B cell (primary cell): Measurements from ENCODE around the gene PASD1. TPM values are rescaled to one million over a fixed set of nuclear protein-coding genes. Genes with fewer than 3 reads are reported as not detected.

Experiments
- ATAC-seq: fragments of 200-7000 bp; cut with Tn5 transposase; one replicate; pipeline ENCODE4 v1.10.0; 2021; ENCODE audit warnings: low read depth, mild to moderate bottlenecking, moderate number of reproducible peaks, moderate library complexity
- CTCF ChIA-PET: fragments of 350-600 bp; sonication (Branson Sonifier 250); formaldehyde crosslinking; loops from one replicate; lab custom pipeline; 2021; ENCODE audit warnings: antibody characterized with exemption, inconsistent platforms; lab: Charles Lee
- POLR2A ChIA-PET: fragments of 350-600 bp; sonication (Branson Sonifier 250); formaldehyde crosslinking; loops from one replicate; lab custom pipeline; 2021; ENCODE audit warnings: antibody characterized with exemption; lab: Charles Lee
- DNase-seq: peaks from one replicate; pipeline ENCODE4 v3.0.0; 2013
- H2AFZ ChIP-seq: 2 replicates; pipeline ENCODE4 v1.6.1; 2012; ENCODE audit warnings: mild to moderate bottlenecking, low read depth, low read length; ENCODE audit not compliant: insufficient read depth, poor library complexity, severe bottlenecking
- H3K27ac ChIP-seq, 2 donors: 1 replicate in 1 of 2; 2 replicates in 1 of 2; pipeline ENCODE4 v1.5.1; 2012 to 2013; ENCODE audit warnings: low read length in 2 of 2, mild to moderate bottlenecking in 2 of 2, moderate library complexity in 1 of 2
- H3K27me3 ChIP-seq, 4 experiments: fragments of 200-600 bp in 1 of 4; sonication (generic) in 1 of 4; replicated peaks in 1 of 4; 1 replicate in 2 of 4; 2 replicates in 2 of 4; pipeline versions ENCODE4 v1.6.1 to v1.7.0; 2013 to 2016; ENCODE audit warnings: low read length in 3 of 4, mild to moderate bottlenecking in 2 of 4, mixed read lengths in 1 of 4, moderate library complexity in 1 of 4; ENCODE audit not compliant: insufficient read depth in 4 of 4, control insufficient read depth in 3 of 4; ENCODE audit errors: control extremely low read depth in 1 of 4
- H3K36me3 ChIP-seq, 2 experiments: replicated peaks in 1 of 2; 1 replicate in 1 of 2; 2 replicates in 1 of 2; pipeline versions ENCODE4 v1.6.1 to v1.7.1; 2013; ENCODE audit warnings: low read length in 1 of 2; ENCODE audit not compliant: insufficient read depth in 2 of 2, control insufficient read depth in 1 of 2; ENCODE audit errors: control extremely low read depth in 1 of 2, extremely low read depth in 1 of 2
- H3K4me1 ChIP-seq, 2 donors: fragments of 200-600 bp in 1 of 2; sonication (generic) in 1 of 2; 1 replicate in 1 of 2; 2 replicates in 1 of 2; pipeline versions ENCODE4 v1.5.1 to v1.6.1; 2013 to 2017; ENCODE audit warnings: low read length in 2 of 2; ENCODE audit not compliant: control insufficient read depth in 2 of 2, insufficient read depth in 2 of 2
- H3K4me2 ChIP-seq: replicated peaks from 2 replicates; pipeline ENCODE3; 2012; ENCODE audit warnings: mild to moderate bottlenecking, low read depth, low read length; ENCODE audit not compliant: poor library complexity, severe bottlenecking
- H3K4me3 ChIP-seq, 5 experiments: fragments of 200-600 bp in 1 of 5; sonication (generic) in 1 of 5; 1 replicate in 3 of 5; 2 replicates in 2 of 5; pipeline versions ENCODE4 v1.5.1 to v1.7.0; 2011 to 2016; ENCODE audit warnings: low read length in 4 of 5, mild to moderate bottlenecking in 4 of 5, low read depth in 2 of 5, control low read depth in 1 of 5, moderate library complexity in 1 of 5; ENCODE audit not compliant: insufficient read depth in 1 of 5; ENCODE audit errors: control extremely low read depth in 1 of 5, extremely low read depth in 1 of 5
- H3K79me2 ChIP-seq: fragments of 200-600 bp; sonication (generic); one replicate; pipeline ENCODE4 v1.6.0; 2016; ENCODE audit warnings: low read length; ENCODE audit not compliant: control insufficient read depth, insufficient read depth
- H3K9ac ChIP-seq: fragments of 200-600 bp; sonication (generic); 2 replicates; pipeline ENCODE4 v1.6.1; 2017; ENCODE audit warnings: mild to moderate bottlenecking, low read length, moderate library complexity
- H3K9me3 ChIP-seq, 3 donors: one replicate each; pipeline versions ENCODE4 v1.6.1 to v1.7.1; 2013; ENCODE audit warnings: low read length in 2 of 3; ENCODE audit not compliant: control insufficient read depth in 2 of 3, insufficient read depth in 1 of 3; ENCODE audit errors: control extremely low read depth in 1 of 3
- H4K20me1 ChIP-seq: 2 replicates; pipeline ENCODE4 v1.6.0; 2012; ENCODE audit warnings: mild to moderate bottlenecking, low read length; ENCODE audit not compliant: insufficient read depth, control insufficient read depth, poor library complexity, severe bottlenecking
- H3K27ac Mint-ChIP-seq: one replicate; pipeline ENCODE4 v1.8.0; 2021; ENCODE audit warnings: mixed read lengths
- H3K27me3 Mint-ChIP-seq: one replicate; pipeline ENCODE4 v1.8.0; 2021; ENCODE audit warnings: mixed read lengths
- H3K4me1 Mint-ChIP-seq: one replicate; pipeline ENCODE4 v1.8.0; 2021; ENCODE audit warnings: mixed read lengths
- H3K4me3 Mint-ChIP-seq: one replicate; pipeline ENCODE4 v1.8.0; 2021; ENCODE audit warnings: mixed read lengths
- H3K9me3 Mint-ChIP-seq: one replicate; pipeline ENCODE4 v1.8.0; 2022; ENCODE audit warnings: mixed read lengths; ENCODE audit not compliant: insufficient read depth
- CTCF ChIP-seq: fragments of 200-600 bp; IDR thresholded peaks from one replicate; pipeline ENCODE4 v1.8.0; 2022; ENCODE audit warnings: antibody characterized with exemption, mild to moderate bottlenecking
- EZH2 ChIP-seq: IDR thresholded peaks from 2 replicates; pipeline ENCODE4 v1.6.1; 2012; ENCODE audit warnings: borderline replicate concordance, low read depth, mild to moderate bottlenecking, moderate library complexity, low read length; ENCODE audit not compliant: insufficient read depth, poor library complexity, severe bottlenecking
- WGBS: methylation state at CpG from one replicate; pipeline ENCODE4 v1.1.5; 2013; ENCODE audit warnings: missing lambda C conversion rate; ENCODE audit not compliant: insufficient coverage; 5-methylcytosine and 5-hydroxymethylcytosine counted together
- intact Hi-C: fragments of 100-400 bp; cut with micrococcal nuclease; formaldehyde crosslinking; loops from one replicate; pipeline ENCODE4 v1.10.0; 2022
- polyA plus RNA-seq: library from polyadenylated mRNA; depleted of rRNA; stranded (reverse); fragments of >200 nt; gene quantifications from 2 replicates; pipeline ENCODE4 v1.2.3, GENCODE V29; 2012
- total RNA-seq, 2 donors: library from RNA; stranded (reverse); fragments of 120-200 nt in 1 of 2; gene quantifications; 1 replicate in 1 of 2; 2 replicates in 1 of 2; pipeline versions ENCODE4 v1.2.3 to v1.2.4, GENCODE V29; 2013 to 2022

The PASD1 gene
- total and polyA plus RNA-seq, 2 donors (not counting 1 experiment from before 2014, with no cell fraction given): not detected

GRCh38 chrX:151633157-151633556 lies 69.7 kb downstream of the PASD1 start:
- intact Hi-C loops: no loop called here
- no peaks in the 10 kb centered on the region for H4K20me1 ChIP-seq
- DNase-seq: no peak
- Mint-ChIP-seq H3K27ac (no peak overlapping the region), H3K4me3 (no peak overlapping the region), H3K4me1 (no peaks in the 10 kb centered on the region), H3K9me3 (no peaks in the 10 kb centered on the region), H3K27me3 (peaks cover 4% of the 10 kb centered on the region)
- no peaks in the 10 kb centered on the region for H3K79me2 ChIP-seq
- ChIA-PET CTCF (no interaction called here), POLR2A (no interaction called here)
- no peak overlapping the region for H3K27ac ChIP-seq
- H3K4me2 ChIP-seq: no peak overlapping the region
- H3K9ac ChIP-seq: no peak overlapping the region
- no peaks in the 10 kb centered on the region for H3K27me3 ChIP-seq
- H3K36me3 ChIP-seq: no peaks in the 10 kb centered on the region
- H3K4me3 ChIP-seq: no peak overlapping the region
- 58% methylated on average over 2 of the region's 4 CpGs for WGBS
- no peak overlapping the region for H2AFZ ChIP-seq
- ATAC-seq: no peak
- no peaks in the 10 kb centered on the region for H3K4me1 ChIP-seq
- TF ChIP-seq EZH2 (no peak), CTCF (no peak)
- no peaks in the 10 kb centered on the region for H3K9me3 ChIP-seq

- intact Hi-C loops: no loop called here
- H3K27ac Mint-ChIP-seq: no peak overlapping the region
- H2AFZ ChIP-seq: no peak overlapping the region
- peaks cover 7% of the 10 kb centered on the region for H3K27me3 Mint-ChIP-seq
- CTCF ChIA-PET: no interaction called here
- H4K20me1 ChIP-seq: no peaks in the 10 kb centered on the region
- ATAC-seq (no peak), DNase-seq (no peak)
- no peaks in the 10 kb centered on the region for H3K4me1 Mint-ChIP-seq
- no peaks in the 10 kb centered on the region for H3K27me3 ChIP-seq
- H3K4me3 Mint-ChIP-seq: no peak overlapping the region
- no peaks in the 10 kb centered on the region for H3K9me3 Mint-ChIP-seq
- H3K36me3 ChIP-seq: no peaks in the 10 kb centered on the region
- WGBS: no CpG with 5 or more reads among the region's 1 CpG
- TF ChIP-seq CTCF: no peak
- TF ChIP-seq EZH2: no peak
- POLR2A ChIA-PET: no interaction called here
- no peaks in the 10 kb centered on the region for H3K9me3 ChIP-seq
- H3K4me2 ChIP-seq: no peak overlapping the region
- no peaks in the 10 kb centered on the region for H3K79me2 ChIP-seq
- no peak overlapping the region for H3K9ac ChIP-seq
- no peak overlapping the region for H3K27ac ChIP-seq
- H3K4me1 ChIP-seq: no peaks in the 10 kb centered on the region
- H3K4me3 ChIP-seq: no peak overlapping the region
Observed at GRCh38 chrX:151634937-151635336, 71.5 kb downstream of the PASD1 start.
